Endothelial cell of umbilical vein (primary cell): ENCODE measurements around the gene FTO. TPM values are rescaled to one million over a fixed set of nuclear protein-coding genes. Genes with fewer than 3 reads are reported as not detected.

ENCODE experiments used
- BruUV-seq: library from RNA; stranded (reverse); fragments of 400-500 nt; replicated peaks from 2 replicates; lab custom pipeline; 2021; lab: Mats Ljungman, UMichigan
- CTCF ChIA-PET: fragments of 300-600, 350-600 bp; sonication (Branson Sonifier 250); formaldehyde crosslinking; loops from one replicate; lab custom pipeline; 2021; ENCODE audit warnings: antibody characterized with exemption, inconsistent platforms; lab: Charles Lee
- POLR2A ChIA-PET: fragments of 300-600, 350-600 bp; sonication (Branson Sonifier 250); formaldehyde crosslinking; loops from one replicate; lab custom pipeline; 2021; ENCODE audit warnings: antibody characterized with exemption, inconsistent platforms; lab: Charles Lee
- DNase-seq: peaks from one replicate; pipeline ENCODE4 v3.0.0-alpha.2; 2011; ENCODE audit warnings: low read depth, low spot score
- FAIRE-seq: peaks from 2 replicates; lab custom pipeline; 2011; peaks lifted over from hg19 to GRCh38; lab: Jason Lieb, UNC
- H2AFZ ChIP-seq: 2 replicates; pipeline ENCODE4 v1.6.0; 2012; ENCODE audit warnings: low read depth, low read length, control low read depth, inconsistent platforms
- H3K27ac ChIP-seq: 2 replicates; pipeline ENCODE4 v1.5.1; 2011; ENCODE audit warnings: low read depth, mild to moderate bottlenecking, control low read depth, low read length, moderate library complexity; ENCODE audit not compliant: insufficient read depth
- H3K27me3 ChIP-seq, 2 experiments: 2 replicates each; pipeline versions ENCODE4 v1.6.0 to v1.6.1; 2011; ENCODE audit warnings: low read length in 2 of 2, mixed read lengths in 1 of 2; ENCODE audit not compliant: control insufficient read depth in 2 of 2, insufficient read depth in 2 of 2
- H3K36me3 ChIP-seq, 2 experiments: 2 replicates in 1 of 2; 3 replicates in 1 of 2; pipeline ENCODE4 v1.5.1; 2011; ENCODE audit warnings: low read length in 2 of 2, mild to moderate bottlenecking in 1 of 2, moderate library complexity in 1 of 2; ENCODE audit not compliant: control insufficient read depth in 2 of 2, insufficient read depth in 2 of 2; ENCODE audit errors: extremely low read depth in 1 of 2
- H3K4me1 ChIP-seq: 3 replicates; pipeline ENCODE4 v1.5.1; 2011; ENCODE audit warnings: mild to moderate bottlenecking, low read length; ENCODE audit not compliant: control insufficient read depth, insufficient read depth; ENCODE audit errors: extremely low read depth
- H3K4me2 ChIP-seq: 2 replicates; pipeline ENCODE4 v1.6.1; 2011; ENCODE audit warnings: low read length, control low read depth, mixed read lengths; ENCODE audit not compliant: insufficient read depth
- H3K4me3 ChIP-seq, 3 experiments: fragments of 200-600 bp in 1 of 3; sonication (generic), shearing (Covaris generic) in 1 of 3; replicated peaks in 1 of 3; 2 replicates each; pipeline ENCODE4 v1.5.1; 2011 to 2016; ENCODE audit warnings: control low read depth in 3 of 3, low read length in 3 of 3, mild to moderate bottlenecking in 2 of 3, inconsistent platforms in 1 of 3, low read depth in 1 of 3, moderate library complexity in 1 of 3; ENCODE audit not compliant: insufficient read depth in 1 of 3
- H3K79me2 ChIP-seq: 2 replicates; pipeline ENCODE4 v1.6.0; 2012; ENCODE audit warnings: low read length, inconsistent platforms; ENCODE audit not compliant: control insufficient read depth, insufficient read depth
- H3K9ac ChIP-seq: replicated peaks from 2 replicates; pipeline ENCODE3; 2011; ENCODE audit warnings: low read length, control low read depth; ENCODE audit not compliant: insufficient read depth; ENCODE audit errors: extremely low read depth
- H3K9me1 ChIP-seq: replicated peaks from 3 replicates; pipeline ENCODE4 v1.6.0; 2011; ENCODE audit warnings: mild to moderate bottlenecking, low read length; ENCODE audit not compliant: control insufficient read depth, insufficient read depth; ENCODE audit errors: extremely low read depth
- H3K9me3 ChIP-seq: replicated peaks from 2 replicates; pipeline ENCODE4 v1.5.1; 2012; ENCODE audit warnings: low read length, inconsistent platforms; ENCODE audit not compliant: control insufficient read depth, insufficient read depth
- H4K20me1 ChIP-seq: replicated peaks from 2 replicates; pipeline ENCODE3; 2011; ENCODE audit warnings: mild to moderate bottlenecking, low read length; ENCODE audit not compliant: control insufficient read depth, insufficient read depth; ENCODE audit errors: extremely low read depth
- EZH2 ChIP-seq: IDR thresholded peaks from 2 replicates; pipeline ENCODE4 v1.6.1; 2012; ENCODE audit warnings: borderline replicate concordance, low read depth, mild to moderate bottlenecking, moderate library complexity, low read length, inconsistent platforms; ENCODE audit not compliant: severe bottlenecking
- FOS ChIP-seq: IDR thresholded peaks from 2 replicates; pipeline ENCODE4 v1.6.1; 2011; ENCODE audit warnings: mild to moderate bottlenecking, low read length, moderate library complexity, borderline replicate concordance; ENCODE audit not compliant: insufficient read depth
- GATA2 ChIP-seq: IDR thresholded peaks from 2 replicates; pipeline ENCODE4 v1.7.0; 2011; ENCODE audit warnings: low read depth, mild to moderate bottlenecking, moderate library complexity, mixed read lengths, low read length; ENCODE audit not compliant: insufficient read length, insufficient read depth
- JUN ChIP-seq: IDR thresholded peaks from 2 replicates; pipeline ENCODE4 v1.6.1; 2011; ENCODE audit warnings: borderline replicate concordance, low read depth; ENCODE audit not compliant: insufficient read length, insufficient read depth
- MYC ChIP-seq: IDR thresholded peaks from one replicate; pipeline ENCODE4 v1.6.1; 2011; ENCODE audit warnings: mild to moderate bottlenecking, low read depth, low read length
- POLR2A ChIP-seq: IDR thresholded peaks from 2 replicates; pipeline ENCODE4 v1.6.1; 2012; ENCODE audit warnings: low read depth, mild to moderate bottlenecking, control low read depth, low read length
- POLR2AphosphoS5 ChIP-seq: IDR thresholded peaks from 2 replicates; pipeline ENCODE4 v1.6.1; 2012; ENCODE audit warnings: low read depth, mild to moderate bottlenecking, control low read depth, low read length, moderate library complexity; ENCODE audit not compliant: insufficient read depth
- dilution Hi-C: fragments of 300-500 bp; cut with MboI; formaldehyde crosslinking; loops from one replicate; pipeline ENCODE4 v1.15.0; 2019; ENCODE audit warnings: low sequenced_read_pairs; ENCODE audit not compliant: extremely low pct_ligation_motif_present
- intact Hi-C: fragments of 100-400 bp; cut with micrococcal nuclease; formaldehyde crosslinking; loops from one replicate; pipeline ENCODE4 v1.10.0; 2022
- polyA plus RNA-seq, 4 experiments: library from polyadenylated mRNA; depleted of rRNA in 3 of 4; stranded (reverse) in 3 of 4; unstranded in 1 of 4; fragments of >200 nt; gene quantifications; 2 replicates each; pipeline versions ENCODE4 v1.2.1 to v1.2.3, GENCODE V29; 2011 to 2012; ENCODE audit warnings: missing spikeins in 1 of 4
- total RNA-seq: library from RNA; stranded (reverse); gene quantifications from 2 replicates; pipeline ENCODE4 v1.2.3, GENCODE V29; 2021
- TF ChIP-seq, protein P1 (sequence below), 2 donors: IDR thresholded peaks; 1 replicate in 1 of 2; 2 replicates in 1 of 2; pipeline ENCODE4 v1.5.1; 2011; ENCODE audit warnings: low read length in 2 of 2, mild to moderate bottlenecking in 2 of 2, moderate library complexity in 2 of 2, control low read depth in 1 of 2, inconsistent platforms in 1 of 2, low read depth in 1 of 2; ENCODE audit not compliant: insufficient read depth in 1 of 2; ENCODE audit errors: extremely low read depth in 1 of 2
- TF ChIP-seq, protein P2 (sequence below): IDR thresholded peaks from 2 replicates; pipeline ENCODE4 v1.6.1; 2011; ENCODE audit not compliant: insufficient read depth, insufficient read length

FTO gene
- total and polyA plus RNA-seq, 2 donors (not counting 3 experiments of a cell fraction or from before 2014, with no cell fraction given), result 48.6 to 87.1 TPM

DNA sequence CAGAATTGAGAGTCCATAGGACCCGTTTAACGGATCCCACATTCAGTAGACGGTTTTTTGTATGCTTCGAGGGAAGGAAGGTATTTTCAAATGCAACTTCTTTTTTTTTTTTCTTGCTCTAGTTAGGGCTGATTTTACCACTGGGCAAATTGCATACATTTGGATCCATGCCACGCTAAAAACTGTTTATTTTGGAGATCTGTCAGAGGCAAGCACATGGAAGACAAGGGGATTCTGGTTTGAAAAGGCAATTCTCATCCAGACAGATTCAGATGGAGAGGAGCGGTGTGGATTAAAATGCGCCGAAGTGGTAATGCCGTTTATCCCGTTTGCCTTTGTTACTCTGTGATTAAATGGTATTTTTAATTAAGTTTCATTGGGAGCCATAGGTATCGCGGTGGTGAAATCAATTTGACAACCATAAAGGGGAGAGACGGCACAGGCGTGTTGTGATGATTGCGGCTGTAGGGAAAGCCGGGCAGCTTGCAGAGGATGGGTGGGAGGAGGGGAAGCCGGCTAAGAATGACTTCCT, 412.2 kb downstream of the FTO start:
- Histone ChIP-seq H2AFZ (no peak overlapping the region), H3K9me3 (no peaks in the 10 kb centered on the region), H3K27me3 (no peaks in the 10 kb centered on the region), H3K4me1 (no peaks in the 10 kb centered on the region), H4K20me1 (no peaks in the 10 kb centered on the region), H3K4me3 (no peak overlapping the region), H3K9ac (no peak overlapping the region), H3K27ac (no peak overlapping the region), H3K9me1 (no peaks in the 10 kb centered on the region), H3K79me2 (no peaks in the 10 kb centered on the region), H3K4me2 (no peak overlapping the region), H3K36me3 (peaks cover 0 to 4% of the 10 kb centered on the region in 2 experiments)
- intact Hi-C loops, result no loop called here
- FAIRE-seq, result no peak
- dilution Hi-C loops, result no loop called here
- TF ChIP-seq POLR2AphosphoS5, result no peak
- TF ChIP-seq, protein P1, sequence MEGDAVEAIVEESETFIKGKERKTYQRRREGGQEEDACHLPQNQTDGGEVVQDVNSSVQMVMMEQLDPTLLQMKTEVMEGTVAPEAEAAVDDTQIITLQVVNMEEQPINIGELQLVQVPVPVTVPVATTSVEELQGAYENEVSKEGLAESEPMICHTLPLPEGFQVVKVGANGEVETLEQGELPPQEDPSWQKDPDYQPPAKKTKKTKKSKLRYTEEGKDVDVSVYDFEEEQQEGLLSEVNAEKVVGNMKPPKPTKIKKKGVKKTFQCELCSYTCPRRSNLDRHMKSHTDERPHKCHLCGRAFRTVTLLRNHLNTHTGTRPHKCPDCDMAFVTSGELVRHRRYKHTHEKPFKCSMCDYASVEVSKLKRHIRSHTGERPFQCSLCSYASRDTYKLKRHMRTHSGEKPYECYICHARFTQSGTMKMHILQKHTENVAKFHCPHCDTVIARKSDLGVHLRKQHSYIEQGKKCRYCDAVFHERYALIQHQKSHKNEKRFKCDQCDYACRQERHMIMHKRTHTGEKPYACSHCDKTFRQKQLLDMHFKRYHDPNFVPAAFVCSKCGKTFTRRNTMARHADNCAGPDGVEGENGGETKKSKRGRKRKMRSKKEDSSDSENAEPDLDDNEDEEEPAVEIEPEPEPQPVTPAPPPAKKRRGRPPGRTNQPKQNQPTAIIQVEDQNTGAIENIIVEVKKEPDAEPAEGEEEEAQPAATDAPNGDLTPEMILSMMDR (IDR thresholded peaks at IDR 0.05; ENCODE audit: extremely low read depth in 1 of 2, insufficient read depth in 1 of 2, low read depth in 1 of 2, low read length in 2 of 2), result no peak
- TF ChIP-seq POLR2A, result no peak
- TF ChIP-seq MYC, result no peak
- TF ChIP-seq GATA2, result no peak
- TF ChIP-seq, protein P2, sequence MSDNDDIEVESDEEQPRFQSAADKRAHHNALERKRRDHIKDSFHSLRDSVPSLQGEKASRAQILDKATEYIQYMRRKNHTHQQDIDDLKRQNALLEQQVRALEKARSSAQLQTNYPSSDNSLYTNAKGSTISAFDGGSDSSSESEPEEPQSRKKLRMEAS, result no peak
- no peak for TF ChIP-seq JUN
- no peak for TF ChIP-seq FOS
- TF ChIP-seq EZH2, result no peak
- ChIA-PET CTCF (interaction anchor here (0.8 kb wide), 1 partner anchor 10 kb away, joined by 3 read pairs; no protein-coding TSS in a partner anchor), POLR2A (no interaction called here)
- BruUV-seq, result no TSS peak
- no peak for DNase-seq
